ENCODE results near the gene LEKR1.

- TF ChIP-seq CTCF (IDR thresholded peaks at IDR 0.05) (no peak), POLR2A (IDR thresholded peaks at IDR 0.05) (no peak)
Measured at GRCh38 chr3:157063926-157064325, 237.8 kb downstream of the LEKR1 start.
